ENCODE data around the gene HEATR9. TPM values are rescaled to one million over a fixed set of nuclear protein-coding genes. Genes with fewer than 3 reads are reported as not detected.
A peak's percentile ranks its signal among the peaks of the same experiment; 100 is the strongest.

HEATR9 gene
- total and polyA plus RNA-seq, 2 donors (not counting 3 experiments of a cell fraction or from before 2014, with no cell fraction given): not detected

GRCh38 chr17:35879773-35880654 is 11.3 kb upstream of the HEATR9 start, which contains the start of gene CCL5:
Gene CCL5, minus strand, starts transcription at chr17:35880360.
- TF ChIP-seq FOS (IDR thresholded peaks at IDR 0.05; ENCODE audit: borderline replicate concordance, insufficient read depth, low read length): no peak
- no peak for TF ChIP-seq MAX (IDR thresholded peaks at IDR 0.05; ENCODE audit: insufficient read depth, insufficient read length)
- no peak for TF ChIP-seq POLR2A (IDR thresholded peaks at IDR 0.05; ENCODE audit: low read depth, low read length)
- TF ChIP-seq JUN (IDR thresholded peaks at IDR 0.05; ENCODE audit: borderline replicate concordance, insufficient read depth, insufficient read length, low read depth): no peak
- TF ChIP-seq EZH2 (IDR thresholded peaks at IDR 0.05; ENCODE audit: borderline replicate concordance, low read depth, low read length, severe bottlenecking): no peak
- no peak for TF ChIP-seq POLR2AphosphoS5 (IDR thresholded peaks at IDR 0.05; ENCODE audit: insufficient read depth, low read depth, low read length)
- no peak for TF ChIP-seq MYC (IDR thresholded peaks at IDR 0.05; ENCODE audit: low read depth, low read length)
- TF ChIP-seq GATA2 (IDR thresholded peaks at IDR 0.05; ENCODE audit: insufficient read depth, insufficient read length, low read depth, low read length): no peak
- TF ChIP-seq CTCF (IDR thresholded peaks at IDR 0.05; ENCODE audit: extremely low read depth in 1 of 2, insufficient read depth in 1 of 2, low read depth in 1 of 2, low read length in 2 of 2): no peak

More at GRCh38 chr17:35879773-35880654, 11.3 kb upstream of the HEATR9 start, which contains the start of gene CCL5:
- Histone ChIP-seq H4K20me1 (replicated peaks; ENCODE audit: control insufficient read depth, extremely low read depth, insufficient read depth, low read length) (no peaks in the 10 kb centered on the region), H3K9ac (replicated peaks; ENCODE audit: extremely low read depth, insufficient read depth, low read length) (no peak within 1 kb of the TSS), H3K36me3 (ENCODE audit: control insufficient read depth in 2 of 2, extremely low read depth in 1 of 2, insufficient read depth in 2 of 2, low read length in 2 of 2) (no peaks in the 10 kb centered on the region), H3K9me1 (replicated peaks; ENCODE audit: control insufficient read depth, extremely low read depth, insufficient read depth, low read length) (no peaks in the 10 kb centered on the region), H3K79me2 (ENCODE audit: control insufficient read depth, insufficient read depth, low read length) (no peaks in the 10 kb centered on the region), H3K4me1 (ENCODE audit: control insufficient read depth, extremely low read depth, insufficient read depth, low read length) (peaks cover 26% of the 10 kb centered on the region), H3K4me3 (replicated peaks in 1 of 3; ENCODE audit: insufficient read depth in 1 of 3, low read depth in 1 of 3, low read length in 3 of 3) (no peak within 1 kb of the TSS), H3K9me3 (replicated peaks; ENCODE audit: control insufficient read depth, insufficient read depth, low read length) (no peaks in the 10 kb centered on the region), H3K27me3 (ENCODE audit: control insufficient read depth in 2 of 2, insufficient read depth in 2 of 2, low read length in 2 of 2) (no peaks in the 10 kb centered on the region), H3K4me2 (ENCODE audit: insufficient read depth, low read length) (no peak within 1 kb of the TSS), H3K27ac (ENCODE audit: insufficient read depth, low read depth, low read length) (no peak within 1 kb of the TSS), H2AFZ (ENCODE audit: low read depth, low read length) (peak within 1 kb of the TSS; percentile 35)
- FAIRE-seq (no peak), DNase-seq (ENCODE audit: low read depth, low spot score) (no peak)
- dilution Hi-C loops (cut with MboI; ENCODE audit: extremely low pct_ligation_motif_present, low sequenced_read_pairs) (no loop called here), intact Hi-C loops (cut with micrococcal nuclease) (no loop called here)
- no TSS peak for BruUV-seq (replicated peaks)
- ChIA-PET POLR2A (no interaction called here), CTCF (no interaction called here)

All from endothelial cell of umbilical vein (primary cell).